Measurements from ENCODE around the gene PPP1R37. TPM values are rescaled to one million over a fixed set of nuclear protein-coding genes. Genes with fewer than 3 reads are reported as not detected.

PPP1R37 gene
- total RNA-seq, 1 donor from 2014 or later, result 23.8 TPM

GRCh38 chr19:45098521-45099466 lies 5.8 kb downstream of the PPP1R37 start:
- no peaks in the 10 kb centered on the region for H3K36me3 ChIP-seq
- intact Hi-C loops (cut with DNase I), result no loop called here
- peak overlapping the region; percentile 88 for H3K27ac ChIP-seq
- no peaks in the 10 kb centered on the region for H3K27me3 ChIP-seq
- no peaks in the 10 kb centered on the region for H3K9me3 ChIP-seq
- DNase-seq (ENCODE audit: extremely low spot score in 2 of 2), result no peak
- TF ChIP-seq CTCF (IDR thresholded peaks at IDR 0.05), result no peak
- TF ChIP-seq POLR2AphosphoS5 (IDR thresholded peaks at IDR 0.05; ENCODE audit: insufficient read depth in 1 of 2, low read depth in 1 of 2), result no peak
- no peak for TF ChIP-seq POLR2A (IDR thresholded peaks at IDR 0.05)
- peaks cover 100% of the 10 kb centered on the region for H3K4me1 ChIP-seq
- peak overlapping the region in 1 of 2 donors; percentile 10 for H3K4me3 ChIP-seq

DNA sequence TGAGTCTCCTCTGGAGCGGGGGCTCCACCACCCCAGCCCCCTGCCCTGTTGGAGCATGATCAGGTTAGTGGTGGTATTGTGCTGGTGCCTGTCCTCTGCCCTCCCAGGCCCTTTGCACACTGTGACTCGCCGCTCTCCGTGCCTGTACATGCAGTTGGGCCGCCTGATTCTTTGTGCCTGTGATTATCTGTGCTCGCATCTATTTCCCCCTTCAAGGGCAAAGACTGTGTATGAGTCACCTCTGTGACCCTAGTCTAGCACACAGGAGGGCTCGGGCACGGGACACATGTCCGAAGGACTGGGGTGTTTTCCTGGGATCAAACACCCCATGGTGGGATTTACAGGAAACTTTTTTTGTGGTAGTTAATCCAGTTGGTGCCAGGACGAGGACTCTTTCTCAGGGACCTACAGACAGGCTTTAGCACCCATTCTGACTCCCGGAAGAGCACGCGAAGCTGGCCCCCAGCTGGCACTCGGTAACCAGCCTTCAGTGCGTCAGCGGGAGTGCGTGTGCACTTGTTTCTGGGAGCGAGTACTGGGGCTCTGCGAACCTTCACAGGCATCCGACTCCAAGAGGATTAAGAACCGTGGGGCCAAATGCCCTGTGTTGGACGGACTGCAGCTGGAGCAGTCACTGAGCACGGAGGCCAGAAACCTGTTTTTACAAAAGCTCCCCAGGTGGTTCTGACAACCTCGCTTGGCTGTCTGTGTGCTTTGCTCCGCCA lies 6.7 kb downstream of the PPP1R37 start:
- Histone ChIP-seq H3K4me3 (no peak overlapping the region), H3K36me3 (no peaks in the 10 kb centered on the region), H3K4me1 (peaks cover 100% of the 10 kb centered on the region), H3K27ac (peak overlapping the region; percentile 88), H3K27me3 (no peaks in the 10 kb centered on the region), H3K9me3 (no peaks in the 10 kb centered on the region)
- TF ChIP-seq CTCF (IDR thresholded peaks at IDR 0.05), result no peak
- no peak for TF ChIP-seq POLR2A (IDR thresholded peaks at IDR 0.05)
- no peak for TF ChIP-seq POLR2AphosphoS5 (IDR thresholded peaks at IDR 0.05; ENCODE audit: insufficient read depth in 1 of 2, low read depth in 1 of 2)
- intact Hi-C loops (cut with DNase I), result no loop called here
- no peak for DNase-seq (ENCODE audit: extremely low spot score in 2 of 2)

- no peak for DNase-seq (ENCODE audit: extremely low spot score in 2 of 2)
- H3K4me1 ChIP-seq, result peaks cover 97% of the 10 kb centered on the region
- no peaks in the 10 kb centered on the region for H3K9me3 ChIP-seq
- H3K27ac ChIP-seq, result peak overlapping the region; percentile 88
- intact Hi-C loops (cut with DNase I), result no loop called here
- H3K36me3 ChIP-seq, result no peaks in the 10 kb centered on the region
- H3K27me3 ChIP-seq, result no peaks in the 10 kb centered on the region
- TF ChIP-seq CTCF (IDR thresholded peaks at IDR 0.05), result no peak
- no peak overlapping the region for H3K4me3 ChIP-seq
Observed at GRCh38 chr19:45100201-45100600, 7.2 kb downstream of the PPP1R37 start.

GRCh38 chr19:45100846-45101252 lies 7.9 kb downstream of the PPP1R37 start:
- intact Hi-C loops (cut with DNase I), result no loop called here
- Histone ChIP-seq H3K4me1 (peaks cover 91% of the 10 kb centered on the region), H3K36me3 (no peaks in the 10 kb centered on the region), H3K4me3 (no peak overlapping the region), H3K9me3 (no peaks in the 10 kb centered on the region), H3K27ac (no peak overlapping the region), H3K27me3 (no peaks in the 10 kb centered on the region)
- no peak for DNase-seq (ENCODE audit: extremely low spot score in 2 of 2)
- TF ChIP-seq CTCF (IDR thresholded peaks at IDR 0.05) (no peak), POLR2AphosphoS5 (IDR thresholded peaks at IDR 0.05; ENCODE audit: insufficient read depth in 1 of 2, low read depth in 1 of 2) (no peak), POLR2A (IDR thresholded peaks at IDR 0.05) (no peak)
